ENCODE results near the gene CDKAL1.

DNA sequence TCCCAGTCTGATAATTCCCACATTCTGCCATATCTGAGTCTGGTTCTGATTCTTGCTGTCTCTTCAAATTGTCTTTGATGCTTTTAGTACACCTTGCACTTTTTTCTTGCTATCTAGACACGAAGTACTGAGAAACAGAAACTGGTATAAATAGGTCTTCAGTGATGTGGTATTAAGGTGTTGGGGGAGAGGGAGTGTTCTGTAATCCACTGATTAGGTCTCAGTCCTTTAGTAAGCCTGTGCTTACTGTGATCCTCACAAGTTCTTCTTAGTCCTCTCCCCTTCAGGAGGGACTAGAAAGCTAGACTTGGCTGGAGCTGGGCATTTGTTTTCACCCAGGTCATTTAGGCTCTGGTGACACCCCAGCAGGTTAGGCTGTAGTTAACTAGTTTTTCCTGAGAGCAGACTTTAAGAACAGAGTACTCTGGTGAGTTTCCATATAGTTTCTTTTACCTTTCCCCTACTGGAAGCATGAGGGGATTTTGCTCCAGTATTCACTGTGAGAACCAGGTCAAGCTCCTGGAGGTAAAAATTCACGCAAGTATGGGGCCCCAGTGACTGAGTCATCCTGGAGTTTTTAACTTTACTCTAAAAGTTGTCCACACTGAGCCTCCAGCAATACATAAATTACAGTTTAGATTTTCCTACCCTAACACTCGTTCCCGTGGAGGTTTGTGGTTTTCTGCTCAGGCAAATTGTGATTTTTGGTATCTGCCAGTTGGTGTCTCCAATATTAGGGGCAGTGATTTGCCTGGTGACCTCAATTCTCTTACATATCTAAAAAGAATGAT, 154.6 kb downstream of the CDKAL1 start:
- TF ChIP-seq ZC3H10 (CRISPR knock-in tag; IDR thresholded peaks at IDR 0.05) (no peak), ARNTL (CRISPR knock-in tag; IDR thresholded peaks at IDR 0.05; ENCODE audit: borderline replicate concordance, low read depth) (no peak), PPARA (CRISPR knock-in tag; IDR thresholded peaks at IDR 0.05; ENCODE audit: borderline replicate concordance) (no peak)

Data from SK-N-SH treated with all-trans-retinoic acid at 6 μM for 48 hours (cell line).